Thyroid gland (tissue), 4 donors: Measurements from ENCODE around the gene CRTAC1.

Experiments
- POLR2A ChIP-seq, 2 donors: fragments of 450-650 bp; IDR thresholded peaks; one replicate each; pipeline ENCODE4 v1.6.1; 2017; ENCODE audit warnings: antibody characterized with exemption in 2 of 2, mild to moderate bottlenecking in 2 of 2, moderate library complexity in 1 of 2
- TF ChIP-seq, protein P1 (sequence below), 6 experiments: fragments of 200-600 bp in 3 of 6; fragments of 450-650 bp in 3 of 6; sonication (generic) in 3 of 6; IDR thresholded peaks; one replicate each; pipeline ENCODE4 v1.5.1; 2016 to 2019; ENCODE audit warnings: antibody characterized with exemption in 6 of 6, mild to moderate bottlenecking in 2 of 6, inconsistent platforms in 1 of 6, moderate library complexity in 1 of 6

DNA sequence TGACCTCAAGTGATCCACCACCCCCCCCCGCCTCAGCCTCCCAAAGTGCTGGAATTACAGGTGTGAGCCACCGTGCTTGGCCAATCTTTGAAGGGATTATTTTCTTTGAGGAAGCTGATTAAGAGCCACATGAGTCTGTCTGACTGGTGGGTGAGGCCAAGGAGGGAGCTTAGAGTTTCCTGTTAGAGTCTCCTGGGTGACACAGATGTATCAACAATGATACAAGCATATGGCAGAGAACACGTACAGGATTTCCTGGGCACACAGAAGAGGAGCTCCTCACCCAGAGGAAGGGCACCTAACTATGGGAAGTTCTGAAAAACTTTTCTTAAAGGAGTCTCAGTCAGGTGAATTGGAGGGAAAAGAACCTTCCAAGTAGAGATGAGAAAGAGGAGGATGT is 111.4 kb downstream of the CRTAC1 start:
- TF ChIP-seq, protein P1, sequence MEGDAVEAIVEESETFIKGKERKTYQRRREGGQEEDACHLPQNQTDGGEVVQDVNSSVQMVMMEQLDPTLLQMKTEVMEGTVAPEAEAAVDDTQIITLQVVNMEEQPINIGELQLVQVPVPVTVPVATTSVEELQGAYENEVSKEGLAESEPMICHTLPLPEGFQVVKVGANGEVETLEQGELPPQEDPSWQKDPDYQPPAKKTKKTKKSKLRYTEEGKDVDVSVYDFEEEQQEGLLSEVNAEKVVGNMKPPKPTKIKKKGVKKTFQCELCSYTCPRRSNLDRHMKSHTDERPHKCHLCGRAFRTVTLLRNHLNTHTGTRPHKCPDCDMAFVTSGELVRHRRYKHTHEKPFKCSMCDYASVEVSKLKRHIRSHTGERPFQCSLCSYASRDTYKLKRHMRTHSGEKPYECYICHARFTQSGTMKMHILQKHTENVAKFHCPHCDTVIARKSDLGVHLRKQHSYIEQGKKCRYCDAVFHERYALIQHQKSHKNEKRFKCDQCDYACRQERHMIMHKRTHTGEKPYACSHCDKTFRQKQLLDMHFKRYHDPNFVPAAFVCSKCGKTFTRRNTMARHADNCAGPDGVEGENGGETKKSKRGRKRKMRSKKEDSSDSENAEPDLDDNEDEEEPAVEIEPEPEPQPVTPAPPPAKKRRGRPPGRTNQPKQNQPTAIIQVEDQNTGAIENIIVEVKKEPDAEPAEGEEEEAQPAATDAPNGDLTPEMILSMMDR (IDR thresholded peaks at IDR 0.05), result no peak
- TF ChIP-seq POLR2A (IDR thresholded peaks at IDR 0.05), result no peak
